Left cardiac atrium (tissue), 4 donors: ENCODE data around the gene HES7. TPM values are rescaled to one million over a fixed set of nuclear protein-coding genes. Genes with fewer than 3 reads are reported as not detected.
A peak's percentile ranks its signal among the peaks of the same experiment; 100 is the strongest.

Experiments
- ATAC-seq, 2 donors: fragments of 200-7000 bp; cut with Tn5 transposase; one replicate each; pipeline ENCODE4 v1.9.1; 2020; ENCODE audit warnings: mild to moderate bottlenecking in 2 of 2, moderate library complexity in 2 of 2
- DNase-seq: peaks from one replicate; pipeline ENCODE4 v3.0.0-alpha.2; 2020
- intact Hi-C, 2 donors: fragments of 100-400 bp; cut with DNase I; formaldehyde crosslinking; loops; one replicate each; pipeline versions ENCODE4 v1.14.1 to v1.15.1; 2022 to 2023
- total RNA-seq, 2 donors: library from RNA; stranded (reverse); fragmentation: NEBNext Ultra II Directional; extraction: Animal tissue kit (Norgen Biotek cat#: 25700); gene quantifications; one replicate each; pipeline ENCODE4 v1.2.1, GENCODE V29; 2021
- donor health status: DM: no; HTN: yes; CAD: no.
- donor health status: DM: no; HTN: yes; CAD: no; lungs with severe emphysema.
- donor health status: DM: yes; HTN: yes; CAD: no.
- donor health status: Dilated cardiomyopathy.

Gene HES7
- total RNA-seq, 2 donors from 2014 or later: 0.38 to 0.47 TPM

DNA sequence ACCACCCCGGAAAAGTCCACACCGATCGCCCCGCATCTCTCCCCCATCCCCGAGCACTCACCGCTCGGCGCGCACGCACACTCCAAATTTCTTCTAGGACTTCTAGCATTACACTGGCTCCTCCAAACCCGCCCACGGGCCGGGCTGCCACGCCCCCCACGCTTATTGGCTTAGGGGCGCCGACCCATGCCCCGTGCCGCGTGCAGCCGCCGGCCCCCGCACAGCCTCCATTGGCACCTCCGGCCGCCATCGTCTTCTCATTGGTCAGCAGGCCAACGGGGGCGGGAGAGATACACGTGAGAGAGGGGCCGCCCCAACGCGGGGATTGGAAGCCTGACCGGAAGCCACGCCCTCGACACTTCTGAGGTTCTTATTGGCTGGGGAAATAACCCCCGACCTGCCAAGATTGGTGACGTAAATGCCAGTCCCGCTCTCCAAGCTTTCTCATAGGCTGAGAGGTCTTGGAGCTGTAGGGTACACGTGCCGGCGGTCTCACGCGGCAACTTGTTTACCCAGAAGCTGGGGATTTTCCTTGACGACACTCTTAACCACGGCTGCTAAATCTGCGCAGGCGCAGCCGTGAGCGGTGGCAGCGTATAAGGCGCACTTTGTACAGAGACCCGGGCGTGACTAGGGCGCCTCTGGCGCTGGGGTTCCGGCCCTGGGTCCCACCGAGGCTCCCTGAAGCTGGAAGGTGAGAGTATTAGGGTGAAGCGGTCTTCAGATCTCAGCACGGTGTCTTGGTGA lies 32.5 kb upstream of the HES7 start:
- intact Hi-C loops: loop anchor here in 1 of 2 donors (5.0 kb wide), 1 partner anchor 34 kb away; the partner anchor contains the start of gene HES7
- ATAC-seq (peak; percentile 65 to 67), DNase-seq (peak; percentile 100)

DNA sequence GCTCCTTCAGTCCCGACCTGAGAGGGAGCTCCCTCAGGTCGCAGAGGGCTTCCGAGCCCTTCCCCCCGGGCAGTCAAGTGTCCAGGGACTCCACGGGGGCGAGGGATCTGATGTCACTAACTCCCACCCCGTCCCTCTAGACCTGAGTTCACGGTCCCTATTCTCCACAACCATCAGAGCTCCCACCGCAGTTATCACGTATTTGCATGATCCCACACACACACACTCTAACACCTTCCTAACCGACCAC lies 32.0 kb upstream of the HES7 start:
- intact Hi-C loops: loop anchor here in 1 of 2 donors (5.0 kb wide), 1 partner anchor 34 kb away; the partner anchor contains the start of gene HES7
- no peak for DNase-seq
- no peak for ATAC-seq

DNA sequence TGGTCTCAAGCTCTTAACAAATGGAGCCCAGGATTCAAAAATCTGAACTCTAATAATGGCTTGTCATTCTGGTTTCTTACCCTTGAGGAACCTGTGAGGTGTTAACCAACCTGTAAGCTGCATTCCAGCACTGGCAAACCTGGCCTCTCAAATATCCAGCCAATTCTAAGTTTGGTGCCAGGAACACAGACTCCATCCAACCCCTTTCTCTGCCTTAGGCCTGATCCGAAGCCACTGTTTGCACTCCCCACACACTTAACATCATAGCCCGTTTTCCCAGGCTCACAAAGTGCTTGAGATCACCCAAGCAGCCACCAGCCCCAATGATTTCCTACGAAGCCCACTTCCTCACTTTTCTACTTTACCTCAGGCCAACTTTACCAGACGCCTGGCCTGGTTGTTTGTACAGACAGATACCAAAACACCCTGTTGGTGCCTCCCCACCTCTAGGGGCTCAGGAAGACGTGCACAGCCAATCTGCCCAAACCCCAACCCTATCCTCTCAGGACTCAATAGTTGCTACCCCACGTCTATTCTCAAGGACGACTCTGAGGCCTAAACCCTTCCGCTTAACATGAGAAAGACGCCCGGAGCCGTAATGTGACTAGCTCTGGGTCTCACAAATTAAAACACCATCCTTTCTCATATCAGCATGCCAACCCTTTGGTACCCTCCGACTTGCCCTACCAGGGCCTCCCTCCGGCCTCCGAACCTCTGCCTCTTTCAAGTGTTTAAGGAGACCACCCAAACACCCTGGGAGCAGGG lies 31.5 kb upstream of the HES7 start:
- DNase-seq (no peak), ATAC-seq (no peak)
- intact Hi-C loops: loop anchor here in 1 of 2 donors (5.0 kb wide), 1 partner anchor 33 kb away; the partner anchor contains the start of gene HES7

DNA sequence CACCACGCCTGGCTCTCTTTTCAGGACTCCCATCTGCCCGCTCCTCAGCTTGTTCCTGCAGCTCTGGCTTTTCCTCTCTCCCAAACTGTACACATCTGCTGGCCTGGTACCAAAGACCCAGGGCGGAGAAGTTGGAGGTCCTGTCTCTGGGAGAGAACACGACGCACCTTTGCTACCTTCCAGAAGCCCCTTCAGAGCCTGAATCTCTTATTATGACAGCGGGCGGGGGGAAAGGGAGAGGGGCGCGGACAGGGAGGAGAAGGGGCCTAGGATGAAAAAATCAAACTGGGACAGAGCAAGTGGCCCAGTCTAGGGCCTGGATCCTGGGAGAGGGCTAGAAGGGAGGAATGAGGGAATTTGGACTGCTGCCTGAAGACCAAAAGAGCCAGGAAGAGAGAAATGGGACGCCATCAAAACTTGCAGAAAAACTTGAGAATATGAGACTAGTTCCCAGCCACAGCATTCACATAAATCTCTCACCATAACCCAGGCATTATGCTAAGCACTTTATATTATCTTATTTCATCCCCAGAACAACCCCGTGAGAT lies 30.8 kb upstream of the HES7 start:
- ATAC-seq (no peak), DNase-seq (no peak)
- intact Hi-C loops: loop anchor here in 1 of 2 donors (5.0 kb wide), 1 partner anchor 32 kb away; the partner anchor contains the start of gene HES7

DNA sequence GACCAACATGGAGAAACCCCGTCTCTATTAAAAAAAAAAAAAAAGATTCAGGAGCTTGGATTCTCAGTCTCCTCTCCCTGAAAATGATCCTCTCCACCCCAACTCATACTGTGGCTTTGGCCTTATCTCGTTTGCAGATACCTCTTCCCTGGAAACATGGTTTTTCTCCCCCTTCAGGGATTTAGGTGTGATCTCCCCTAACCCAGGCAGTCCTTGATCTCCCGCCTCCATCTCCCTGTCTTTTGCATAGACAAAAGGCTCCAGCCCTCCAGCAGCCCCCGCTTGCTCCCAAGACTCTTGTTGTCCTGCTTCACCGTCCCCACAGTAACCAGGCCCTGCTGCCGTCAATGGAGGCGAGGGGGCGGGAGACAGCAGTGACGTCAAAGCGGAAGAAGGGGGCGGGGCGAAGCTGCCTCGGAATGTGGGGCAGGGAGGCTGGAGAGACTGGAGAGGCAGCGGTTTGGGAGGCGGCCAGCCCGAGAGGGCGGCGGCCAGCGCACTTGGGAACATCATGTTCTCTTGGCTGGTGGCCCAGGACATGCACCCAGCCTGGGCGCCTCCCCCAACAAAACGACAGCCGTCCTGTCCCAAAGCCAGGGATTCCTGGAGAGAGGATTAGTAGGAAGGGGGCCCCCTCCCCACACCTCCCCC lies 30.2 kb upstream of the HES7 start:
- peak; percentile 99 for DNase-seq
- ATAC-seq: peak; percentile 35 to 57
- intact Hi-C loops: no loop called here

DNA sequence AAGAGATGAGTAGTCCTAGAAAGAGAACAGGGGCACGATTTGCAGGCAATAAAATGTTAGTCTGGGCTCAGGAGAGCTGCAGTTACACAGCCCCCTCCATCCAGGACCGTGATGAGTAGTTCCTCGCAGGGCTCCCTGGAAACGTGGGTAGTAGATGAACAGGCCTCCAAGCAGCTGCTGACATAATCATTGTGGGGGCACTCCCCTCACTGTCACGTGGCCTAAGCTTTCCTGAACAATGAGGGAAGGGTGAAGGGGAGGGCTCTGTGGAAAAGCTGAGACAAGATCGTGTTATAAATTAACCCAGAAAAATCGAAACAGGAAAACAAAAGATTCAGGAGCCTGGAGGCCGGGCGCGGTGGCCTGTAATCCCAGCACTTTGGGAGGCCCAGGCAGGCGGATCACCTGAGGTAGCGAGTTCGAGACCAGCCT lies 29.6 kb upstream of the HES7 start:
- ATAC-seq (peak in 1 of 2 donors; percentile 27), DNase-seq (peak; percentile 89)
- intact Hi-C loops: no loop called here

DNA sequence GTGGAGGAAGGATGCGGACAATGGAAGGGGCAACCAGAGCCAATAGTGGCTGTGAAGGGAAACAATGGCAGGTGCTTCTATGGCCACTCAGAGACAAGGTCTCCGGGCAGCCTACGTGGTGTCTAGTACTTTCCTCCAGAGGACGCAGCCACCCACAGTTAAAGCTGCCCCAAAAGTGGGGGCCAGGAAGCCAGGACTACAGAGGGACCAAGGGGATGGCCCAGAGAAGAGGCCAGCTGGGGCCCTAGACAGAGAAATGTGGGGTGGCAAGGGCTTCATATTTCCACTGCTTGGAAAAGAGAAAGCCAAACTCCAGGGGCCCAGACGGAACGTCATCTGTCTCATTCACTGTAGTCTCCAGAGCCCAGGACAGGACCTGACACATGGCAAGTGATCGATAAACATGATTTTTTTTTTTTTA lies 29.1 kb upstream of the HES7 start:
- intact Hi-C loops: no loop called here
- no peak for ATAC-seq
- DNase-seq: no peak

DNA sequence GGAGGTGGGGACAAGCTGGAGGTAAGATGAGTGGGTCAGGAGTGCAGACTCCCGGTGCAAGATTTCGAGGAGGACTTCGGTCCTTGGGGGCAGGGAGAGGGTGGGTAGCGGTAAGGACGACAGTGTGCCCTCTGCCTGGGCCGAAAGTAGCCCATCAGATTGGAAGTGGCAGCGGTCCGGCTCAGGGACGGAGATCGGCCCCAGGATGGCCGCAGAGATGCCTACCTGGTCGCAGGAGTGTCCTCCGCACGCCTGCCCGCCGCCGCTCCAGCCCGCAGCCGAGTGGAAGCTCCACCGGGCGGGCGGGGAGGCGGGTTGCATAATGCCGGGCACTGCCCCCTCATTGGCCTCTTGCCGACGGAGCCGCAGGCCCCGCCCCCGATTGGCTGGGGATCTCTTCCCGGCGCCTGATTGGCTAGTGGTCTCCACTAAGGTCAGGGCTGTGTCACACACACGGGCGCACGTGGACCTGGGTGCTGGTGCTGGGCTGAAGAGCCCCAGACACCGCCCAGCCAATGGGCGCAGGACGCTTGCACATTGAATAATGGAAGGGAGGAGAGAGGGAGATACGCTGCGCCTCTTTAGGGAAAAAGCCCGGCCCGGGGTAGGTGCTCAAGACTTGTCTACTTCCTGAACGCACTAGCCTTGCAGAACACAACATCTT lies 28.3 kb upstream of the HES7 start, which contains the start of gene PER1:
TSS of gene PER1 (minus strand) at position 293 of the 664 bp plus-strand sequence. CDS start 1,698 bp downstream, outside the sequence.
- intact Hi-C loops: no loop called here
- peak; percentile 58 to 61 for ATAC-seq

DNA sequence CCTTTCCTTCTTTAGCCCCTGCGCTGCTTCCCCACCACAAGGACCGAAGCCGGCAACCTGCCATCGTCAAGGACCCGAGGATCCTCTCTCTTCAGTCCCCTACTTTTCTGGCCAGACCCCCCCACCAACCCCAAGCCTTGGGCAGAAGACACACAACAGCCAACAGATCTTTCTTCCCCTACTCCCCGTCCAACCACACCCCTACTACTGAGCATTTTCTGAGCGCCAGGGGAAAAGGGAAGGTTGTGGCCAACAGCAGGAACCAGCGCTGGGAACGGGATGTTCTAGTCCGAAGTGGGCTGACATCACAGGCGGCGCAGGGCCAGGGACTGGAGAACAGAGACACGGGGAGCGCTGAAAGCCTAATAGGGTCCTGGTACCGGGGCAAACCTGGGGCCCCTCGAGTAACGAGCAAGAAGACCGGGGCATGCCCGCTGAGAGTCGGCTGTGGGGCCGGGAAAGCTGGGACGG lies 27.8 kb upstream of the HES7 start:
- DNase-seq: peak; percentile 92
- peak; percentile 9 to 20 for ATAC-seq
- intact Hi-C loops: no loop called here

More for the DNA sequence above, 28.3 kb upstream of the HES7 start, which contains the start of gene PER1:
- DNase-seq: peak; percentile 98

DNA sequence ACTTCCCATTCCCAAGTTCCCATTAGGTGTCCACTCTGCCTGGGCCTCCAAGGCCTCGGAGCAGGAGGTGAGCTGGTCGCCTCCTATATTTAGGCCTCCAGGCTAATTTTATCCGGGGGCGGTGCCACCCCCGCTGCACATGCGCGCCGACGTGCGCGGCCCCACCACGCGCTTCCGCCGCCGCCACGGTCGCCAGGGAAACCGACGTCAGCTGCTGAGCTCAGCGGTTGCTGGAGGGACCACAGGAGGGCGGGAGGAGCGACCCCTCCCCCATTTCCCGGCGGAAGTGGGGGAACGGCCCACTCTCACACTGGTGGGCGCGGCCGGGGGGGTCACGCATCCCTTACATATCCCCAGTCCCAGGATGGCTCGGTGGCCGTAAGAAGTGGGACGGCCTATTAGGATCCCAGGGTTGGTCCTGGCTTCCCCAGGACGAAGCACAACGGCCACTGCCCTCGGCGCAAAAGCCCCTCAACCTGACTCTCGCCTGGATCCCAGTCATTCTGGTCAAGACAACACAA lies 27.3 kb upstream of the HES7 start:
- DNase-seq: peak; percentile 95
- intact Hi-C loops: no loop called here
- ATAC-seq: peak; percentile 43 to 49

DNA sequence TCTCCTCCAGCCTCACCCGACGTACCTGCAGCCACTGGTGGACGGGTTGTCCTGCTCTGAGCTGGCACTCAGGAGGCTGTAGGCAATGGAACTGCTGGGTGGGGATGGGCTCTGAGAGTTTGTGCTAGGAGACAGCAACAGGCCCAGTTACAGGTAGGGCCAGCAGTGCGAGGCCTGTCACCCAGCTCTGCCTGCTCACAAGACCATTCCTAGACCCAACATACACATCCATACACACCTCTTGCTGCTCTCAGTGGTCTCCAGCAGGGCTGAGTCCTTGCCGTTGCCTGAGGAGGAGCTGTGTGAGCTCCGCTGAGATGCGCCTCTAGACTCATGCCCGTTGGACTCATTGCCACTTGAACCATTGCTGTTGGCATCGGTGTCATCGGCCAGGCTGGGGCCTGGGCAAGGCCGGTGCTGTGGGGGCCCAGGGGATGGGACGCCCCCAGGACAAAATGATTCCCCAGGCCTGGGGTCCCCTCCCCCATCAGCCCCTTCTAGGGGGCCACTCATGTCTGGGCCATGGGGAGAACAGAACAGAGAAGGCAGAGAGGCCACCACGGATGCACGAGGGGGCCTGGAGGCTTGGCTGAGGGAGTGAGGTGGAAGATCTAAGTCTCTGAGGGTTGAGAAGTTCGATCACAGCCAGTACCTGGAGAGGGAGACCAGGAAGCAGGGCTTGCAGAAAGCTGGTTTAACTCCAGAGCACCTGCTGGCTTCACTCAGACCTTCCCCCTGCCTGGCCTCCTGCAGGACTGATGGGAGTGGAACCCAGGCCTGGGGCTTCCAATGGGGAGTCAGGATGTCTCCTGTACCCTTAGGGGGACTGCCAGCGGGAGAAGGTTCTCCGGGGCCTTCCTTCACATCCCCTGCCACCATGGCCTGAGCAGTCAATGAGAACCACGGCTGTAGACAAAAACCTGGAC lies 26.6 kb upstream of the HES7 start:
- DNase-seq (no peak), ATAC-seq (no peak)
- intact Hi-C loops: no loop called here

DNA sequence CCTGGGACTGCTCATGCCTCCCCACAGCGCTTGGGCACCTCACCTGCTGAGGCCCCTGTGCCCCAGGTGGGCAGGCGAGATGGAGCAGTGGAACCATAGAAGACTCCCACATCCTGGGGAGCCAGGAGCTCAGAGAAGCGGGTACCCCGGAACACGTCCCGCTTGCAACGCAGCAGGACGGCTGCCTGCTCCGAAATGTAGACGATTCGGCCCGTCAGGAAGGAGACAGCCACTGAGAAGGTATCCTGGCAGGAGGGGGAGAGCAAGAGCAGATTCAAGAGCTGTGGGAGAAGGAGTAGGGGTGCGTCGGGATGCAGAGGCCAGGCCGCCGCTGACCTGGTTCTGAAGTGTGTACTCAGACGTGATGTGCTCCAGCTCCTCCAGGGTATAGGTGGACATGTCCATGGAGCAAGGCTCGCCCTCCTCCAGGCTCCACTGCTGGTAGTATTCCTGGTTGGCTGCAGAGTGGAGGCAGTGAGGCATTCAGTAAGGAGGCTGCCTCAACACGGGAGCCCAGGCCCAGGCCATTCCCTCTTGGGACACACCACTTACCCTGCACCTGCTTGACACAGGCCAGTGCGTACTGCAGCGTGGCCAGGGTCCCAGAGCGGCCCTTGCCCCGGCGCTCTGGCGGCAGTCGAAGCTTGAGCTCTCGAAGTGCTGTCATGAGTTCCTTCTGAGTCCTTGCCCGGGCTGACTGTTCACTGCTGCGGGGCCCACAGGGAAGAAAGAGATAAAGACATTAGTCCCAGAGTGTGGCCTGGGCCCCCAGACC lies 25.7 kb upstream of the HES7 start:
- intact Hi-C loops: no loop called here
- DNase-seq: no peak
- ATAC-seq: no peak

DNA sequence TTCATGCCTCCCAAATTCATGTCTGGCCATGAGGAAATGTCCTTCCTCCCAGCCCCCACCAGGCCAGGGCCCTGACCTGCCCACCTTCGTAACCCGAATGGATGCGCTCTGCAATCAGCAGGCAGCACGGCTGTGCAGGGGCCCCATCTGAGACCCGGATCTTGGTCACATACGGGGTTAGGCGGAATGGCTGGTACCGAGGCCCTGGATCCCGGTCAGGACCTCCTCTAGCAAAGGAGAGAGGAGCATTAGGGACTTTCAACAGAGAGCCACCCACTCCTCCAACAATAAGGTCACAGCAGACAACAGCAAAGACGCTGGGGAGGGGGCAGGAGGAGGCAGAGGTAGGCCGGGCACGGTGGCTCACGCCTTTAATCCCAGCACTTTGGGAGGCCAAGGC lies 24.7 kb upstream of the HES7 start:
- ATAC-seq: no peak
- DNase-seq: no peak
- intact Hi-C loops: no loop called here

DNA sequence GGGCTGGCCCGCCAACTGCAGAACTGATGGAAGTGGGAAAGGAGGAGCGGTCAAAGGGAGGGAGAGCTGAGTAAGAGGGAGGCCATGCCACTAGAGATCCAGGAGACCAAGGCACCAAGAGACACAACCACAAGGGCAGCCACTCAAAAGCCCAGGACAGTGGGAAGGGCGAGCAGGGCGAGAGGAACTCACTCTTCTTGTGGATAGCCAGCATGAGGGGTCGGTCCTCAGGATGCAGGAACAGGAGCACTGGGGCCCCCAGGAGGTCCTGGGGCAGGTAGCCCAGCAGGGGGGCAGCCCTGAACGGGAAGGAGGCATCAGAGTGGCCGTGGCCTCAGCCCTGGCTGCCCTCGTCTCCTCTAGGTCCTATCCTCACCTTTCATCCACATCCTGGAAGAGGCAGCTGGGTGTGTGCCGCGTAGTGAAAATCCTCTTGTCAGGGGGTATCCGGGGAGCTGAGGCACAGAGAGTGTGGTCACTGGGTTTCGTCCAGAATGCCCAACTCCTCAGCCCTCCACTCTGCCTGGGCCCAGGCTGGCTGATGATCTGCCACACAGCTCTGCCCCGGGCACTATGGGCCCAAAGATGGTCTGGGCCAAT lies 24.0 kb upstream of the HES7 start:
- intact Hi-C loops: no loop called here
- ATAC-seq (no peak), DNase-seq (no peak)

DNA sequence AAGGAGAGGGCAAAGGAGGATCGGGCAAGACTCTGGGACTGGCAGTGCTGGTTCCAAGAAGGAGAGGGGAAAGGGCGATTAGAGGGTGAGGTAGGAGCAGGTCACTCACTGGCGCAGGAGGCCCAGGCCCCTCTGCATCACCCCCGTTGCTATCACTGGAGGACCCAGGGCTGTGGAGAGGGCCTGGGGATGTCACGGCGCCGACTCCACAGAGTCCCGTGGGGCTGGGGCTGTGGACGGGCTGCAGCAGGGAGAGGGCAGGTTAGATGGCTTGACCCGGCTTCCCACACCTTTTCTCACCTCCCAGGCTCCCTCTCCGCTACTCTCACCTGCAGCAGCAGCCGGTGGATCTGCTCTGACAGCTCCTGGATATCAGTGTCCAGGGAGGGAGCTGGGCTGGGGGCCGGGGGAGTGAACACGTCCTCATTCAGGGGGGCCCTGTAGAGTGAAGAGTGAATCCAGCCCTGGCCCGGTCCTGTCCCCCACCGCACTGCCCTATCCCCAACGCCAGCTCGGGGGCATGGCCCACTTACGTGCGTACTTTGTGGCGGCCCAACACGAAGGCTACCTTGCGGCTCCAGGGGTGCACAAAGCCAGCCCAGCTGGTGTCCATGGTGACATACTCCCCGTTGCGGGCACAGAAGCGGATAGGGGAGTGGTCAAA lies 23.4 kb upstream of the HES7 start:
- DNase-seq: no peak
- intact Hi-C loops: no loop called here

More for the DNA sequence above, 23.4 kb upstream of the HES7 start:
- no peak for ATAC-seq
